ENCODE measurements around the gene GSTK1.
"Not testable (repeated sequence)": the region's sequence is repeated elsewhere in the genome, so short reads cannot be mapped to it uniquely, and the experiment has no call there.

Gene GSTK1

GRCh38 chr7:143263266-143264195, at the start of gene GSTK1:
GSTK1 (plus strand) TSS chr7:143263441; CDS start chr7:143263514, 73 bp downstream.
- peak; percentile 33 for DNase-seq

DNA sequence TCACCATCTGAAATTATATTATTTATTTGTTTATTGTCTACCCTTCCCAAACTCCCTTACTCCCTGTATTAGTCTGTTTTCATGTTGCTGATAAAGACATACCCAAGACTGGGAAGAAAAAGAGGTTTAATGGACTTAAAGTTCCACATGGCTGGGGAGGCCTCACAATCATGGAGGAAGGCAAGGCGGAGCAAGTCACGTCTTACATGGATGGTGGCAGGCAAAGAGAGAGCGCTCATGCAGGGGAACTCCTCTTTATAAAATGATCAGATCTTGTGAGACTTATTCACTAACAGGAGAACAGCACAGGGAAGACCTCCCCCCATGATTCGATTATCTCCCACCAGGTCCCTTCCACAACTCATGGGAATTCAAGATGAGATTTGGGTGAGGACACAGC, 49.8 kb upstream of the GSTK1 start:
- DNase-seq = not testable (repeated sequence)

DNA sequence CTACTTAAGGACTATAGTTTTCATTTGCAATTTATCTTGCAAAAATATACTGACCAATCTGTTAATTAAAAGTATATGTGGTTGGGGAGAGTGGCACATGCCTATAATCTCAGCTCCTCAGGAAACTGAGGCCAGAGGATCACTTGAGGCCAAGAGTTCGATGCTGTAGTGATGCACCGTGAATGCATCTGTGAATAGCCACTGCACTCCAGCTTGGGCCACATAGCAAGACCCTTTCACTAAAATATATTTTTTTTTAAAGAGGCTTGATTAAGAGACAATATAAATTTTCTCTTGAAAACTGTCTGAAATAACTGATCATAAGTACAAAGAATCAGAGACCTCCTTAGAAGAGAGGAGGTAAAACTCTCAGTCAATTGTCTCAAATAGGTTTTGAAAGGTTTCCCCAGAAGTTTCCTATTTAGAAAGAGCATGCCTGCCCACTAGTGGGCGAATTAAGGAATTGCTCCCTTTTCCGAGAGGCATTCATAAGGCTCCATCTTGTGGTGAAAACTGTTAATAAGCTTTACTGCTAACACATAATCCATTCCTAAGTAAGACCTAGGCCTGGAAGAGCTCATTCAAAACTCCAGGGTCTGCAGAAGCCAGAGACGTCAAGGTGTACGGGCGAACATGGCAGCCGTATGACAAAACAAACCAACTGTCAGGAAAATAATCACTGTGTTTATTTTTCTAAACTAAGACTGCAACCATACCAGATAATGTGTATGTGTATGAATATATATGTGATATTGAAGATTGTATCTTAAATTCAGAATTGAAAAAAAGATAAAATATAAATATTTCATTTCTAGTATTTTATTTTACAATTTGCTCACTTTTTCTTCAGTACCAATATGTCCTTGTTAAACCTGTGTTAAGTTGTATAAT, 48.2 kb upstream of the GSTK1 start:
- DNase-seq = peak; percentile 80

GRCh38 chr7:143216151-143216550, 47.1 kb upstream of the GSTK1 start:
- DNase-seq = no peak

DNA sequence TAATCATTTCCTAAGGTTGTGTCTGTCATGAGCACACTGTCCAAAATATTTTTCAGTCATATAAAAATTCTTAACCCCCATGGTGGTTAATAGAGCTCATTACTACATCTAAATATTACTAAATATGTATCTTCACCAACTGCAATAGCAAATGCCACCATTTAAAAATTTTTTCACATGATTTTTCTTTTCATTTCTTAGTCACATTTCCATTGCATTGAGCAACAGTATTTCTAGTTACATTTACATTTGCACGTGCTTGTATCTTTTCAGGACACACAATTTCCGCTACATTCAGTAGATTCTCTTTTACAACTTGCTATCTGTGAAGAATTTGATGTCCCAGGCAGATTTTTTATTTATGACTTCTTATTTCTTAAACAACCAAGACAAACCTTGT, 46.6 kb upstream of the GSTK1 start:
- DNase-seq = no peak

GRCh38 chr7:143217806-143218205, 45.4 kb upstream of the GSTK1 start:
- no peak for DNase-seq

DNA sequence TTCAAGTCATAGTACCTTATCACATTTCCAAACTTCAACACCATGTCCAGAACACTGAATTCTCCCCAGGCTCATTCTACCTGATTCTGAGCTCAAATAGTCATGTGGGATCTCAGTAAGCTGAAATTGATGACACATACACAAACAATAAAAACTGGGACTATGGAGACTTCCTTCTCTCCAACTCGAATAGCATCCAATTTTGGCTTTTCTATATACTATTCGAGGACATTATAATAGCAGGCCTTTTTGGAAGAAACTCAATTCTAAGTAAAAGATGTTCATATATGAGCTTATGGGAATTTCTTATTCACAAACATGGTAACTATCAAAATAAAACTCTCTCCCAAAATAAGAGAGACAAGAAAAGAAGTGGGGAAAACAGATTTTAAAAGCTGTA, 42.0 kb upstream of the GSTK1 start:
- DNase-seq = no peak

DNA sequence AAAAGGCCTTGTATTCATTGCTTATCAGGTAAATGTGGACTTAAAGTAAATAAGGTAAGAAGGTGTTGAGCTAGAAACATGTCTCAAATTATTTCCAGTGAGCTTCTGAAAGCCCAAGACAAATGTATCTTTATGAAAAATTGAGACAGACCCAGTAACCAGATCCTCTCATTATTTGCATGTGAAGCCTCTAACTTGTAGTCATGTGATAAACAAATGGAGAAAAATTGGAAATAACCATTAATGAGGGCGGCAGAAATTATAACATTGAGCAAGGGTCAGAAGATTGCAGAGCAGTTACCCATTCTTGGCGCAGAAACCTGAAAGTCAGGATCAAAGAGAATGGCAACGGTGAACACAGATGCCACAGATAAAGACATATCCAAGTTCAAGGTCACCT, 41.5 kb upstream of the GSTK1 start, which contains the start of gene TAS2R40:
Gene TAS2R40 (plus strand): TSS at position 301 of the 400 bp plus-strand sequence. CDS start 42 bp downstream, at position 343.
- DNase-seq = no peak

GRCh38 chr7:143222782-143223181, 40.5 kb upstream of the GSTK1 start:
- no peak for DNase-seq

DNA sequence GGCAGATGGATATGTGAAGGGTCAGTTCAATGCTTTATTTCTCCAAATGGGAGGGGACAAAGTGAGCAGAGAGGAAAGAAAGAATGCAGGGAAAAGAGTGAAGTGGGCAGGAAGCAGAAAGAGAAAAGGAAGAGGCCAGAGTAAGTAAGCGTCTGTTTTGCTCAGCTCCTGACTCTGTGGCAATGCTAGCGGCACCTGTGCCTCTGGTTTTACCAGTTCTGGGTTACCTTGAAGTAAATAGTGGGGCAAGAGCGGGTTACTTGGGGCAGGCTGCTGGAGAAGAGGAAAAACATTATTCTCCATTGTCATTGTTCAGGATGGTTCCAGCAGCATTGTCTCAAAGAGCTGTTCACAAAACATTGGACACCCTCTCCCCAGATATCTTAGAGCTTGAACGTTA, 39.5 kb upstream of the GSTK1 start:
- DNase-seq = no peak

- DNase-seq = no peak
Observed at GRCh38 chr7:143225047-143225446, 38.2 kb upstream of the GSTK1 start.

DNA sequence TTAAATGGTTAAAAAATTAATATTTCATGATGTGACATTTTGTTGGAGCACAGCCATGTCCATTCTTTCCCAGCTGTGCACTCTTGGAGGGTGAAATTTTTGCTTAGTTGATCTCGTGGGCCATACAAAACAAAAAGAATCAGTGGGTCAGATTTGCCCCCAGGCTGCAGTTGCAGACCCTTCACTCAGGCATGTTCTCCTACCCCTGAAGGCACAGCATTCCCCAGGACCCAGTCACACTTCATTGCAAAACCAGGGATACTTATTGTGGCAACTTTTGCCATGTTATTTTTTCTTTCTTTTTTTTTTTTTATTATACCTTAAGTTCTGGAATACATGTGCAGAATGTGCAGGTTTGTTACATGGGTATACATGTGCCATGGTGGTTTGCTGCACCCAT, 35.4 kb upstream of the GSTK1 start:
- DNase-seq = no peak

- DNase-seq = no peak
Observed at GRCh38 chr7:143229054-143229790, 34.0 kb upstream of the GSTK1 start.

- DNase-seq = no peak
Observed at GRCh38 chr7:143230602-143231457, 32.4 kb upstream of the GSTK1 start.

DNA sequence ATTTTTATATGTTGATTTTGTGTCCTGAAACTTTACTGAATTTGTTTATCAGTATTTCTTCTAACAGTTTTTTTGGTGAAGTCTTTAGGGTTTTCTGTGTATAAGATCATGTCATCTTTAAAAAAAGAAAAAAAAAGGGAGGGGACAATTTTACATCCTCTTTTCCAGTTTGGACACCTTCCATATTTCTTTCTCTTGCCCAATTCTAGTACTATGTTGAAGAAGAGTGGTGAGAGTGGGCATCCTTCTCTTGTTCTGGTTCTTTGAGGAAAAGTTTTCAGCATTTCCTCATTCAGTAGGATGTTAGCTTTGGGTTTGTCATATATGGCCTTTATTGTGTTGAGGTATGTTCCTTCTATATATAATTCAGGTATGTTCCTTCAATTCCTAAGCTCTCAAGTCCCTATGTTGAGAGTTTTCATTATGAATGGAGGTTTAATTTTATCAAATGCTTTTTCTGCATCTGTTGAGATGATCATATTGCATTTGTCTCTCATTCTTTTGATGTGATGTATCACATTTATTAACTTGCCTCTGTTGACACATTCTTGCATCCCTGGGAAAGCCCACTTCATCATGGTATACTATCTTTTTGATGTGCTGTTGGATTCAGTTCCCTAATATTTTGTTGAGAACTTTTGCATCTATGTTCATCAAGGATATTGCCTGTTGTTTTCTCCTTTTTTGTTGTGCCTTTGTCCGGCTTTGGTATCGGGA, 29.3 kb upstream of the GSTK1 start:
- no peak for DNase-seq

DNA sequence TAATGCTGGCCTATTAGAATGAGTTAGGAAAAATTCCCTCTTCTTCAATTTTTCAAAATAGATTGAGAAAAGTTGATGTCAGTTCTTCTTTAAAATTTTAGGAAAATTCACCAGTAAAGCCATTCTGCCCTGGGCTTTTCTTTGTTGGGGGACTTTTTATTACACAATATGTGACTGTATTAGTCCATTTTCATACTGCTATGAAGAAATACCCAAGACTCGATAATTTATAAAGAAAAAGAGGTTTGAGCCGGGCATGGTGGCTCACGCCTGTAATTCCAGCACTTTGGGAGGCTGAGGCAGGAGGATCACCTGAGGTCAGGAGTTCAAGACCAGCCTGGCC, 28.7 kb upstream of the GSTK1 start:
- DNase-seq = no peak

DNA sequence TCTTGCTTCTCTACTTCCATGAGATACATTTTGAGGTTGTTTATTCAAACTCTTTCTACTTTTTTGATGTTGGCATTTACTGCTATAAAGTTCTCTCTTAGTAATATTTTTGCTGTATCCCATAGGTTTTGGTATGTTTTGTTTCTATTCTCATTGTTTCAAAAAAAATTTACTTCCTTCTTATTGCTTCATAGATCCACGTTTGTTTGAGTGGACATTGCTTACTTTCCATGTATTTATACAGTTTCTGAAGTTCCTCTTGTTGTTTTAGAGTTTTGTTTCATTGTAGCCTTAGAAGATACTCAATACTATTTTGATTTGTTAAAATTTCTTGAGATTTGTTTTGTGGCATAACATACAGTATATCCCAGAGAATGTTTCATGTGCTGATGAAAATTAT, 27.7 kb upstream of the GSTK1 start:
- DNase-seq = no peak

- DNase-seq = no peak
Observed at GRCh38 chr7:143236408-143236990, 26.7 kb upstream of the GSTK1 start.

GRCh38 chr7:143237366-143237765, 25.9 kb upstream of the GSTK1 start:
- no peak for DNase-seq

DNA sequence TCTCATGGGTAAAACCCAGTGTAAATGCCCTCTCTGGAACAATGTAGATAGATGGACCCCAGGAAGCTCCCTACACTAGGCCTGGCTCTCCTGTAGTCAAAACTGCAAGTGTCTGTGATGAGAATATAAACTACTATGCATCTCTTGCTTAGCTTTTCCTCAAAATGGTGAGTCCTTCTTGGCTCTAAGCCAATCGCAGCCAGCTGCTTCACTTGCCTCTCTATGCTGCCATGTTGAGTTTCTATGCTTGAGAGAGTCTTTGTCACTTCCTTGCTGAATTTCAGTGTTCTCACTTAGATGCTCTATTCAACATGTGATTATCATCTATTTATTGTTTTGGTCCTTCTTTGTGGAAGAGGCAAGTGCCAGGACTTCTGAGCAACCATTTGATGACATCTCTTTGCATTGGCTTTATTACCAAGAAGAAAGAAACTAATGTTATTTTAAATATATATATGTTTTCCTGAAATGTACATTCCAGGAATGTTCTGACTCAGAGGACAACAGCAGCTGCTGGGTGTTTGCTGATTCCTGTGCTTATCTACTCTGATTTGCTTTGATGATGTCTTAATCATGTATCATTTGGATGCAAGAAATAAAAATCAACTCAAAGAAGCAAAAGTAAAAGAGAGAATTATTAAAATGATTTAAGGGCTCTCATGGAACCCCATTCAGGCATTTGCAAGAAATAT, 24.8 kb upstream of the GSTK1 start:
- peak; percentile 13 for DNase-seq

All from NCI-H1105 (cell line).